ENCODE measurements around the gene SIPA1L3. TPM values are rescaled to one million over a fixed set of nuclear protein-coding genes. Genes with fewer than 3 reads are reported as not detected.

Gene SIPA1L3
- total and polyA plus RNA-seq, 9 of the 15 experiments (the other 6 are each of a cell fraction or from before 2014, with no cell fraction given) = 0.01 to 6.1 (median 2.5) TPM

GRCh38 chr19:38033658-38034491 is 126.9 kb downstream of the SIPA1L3 start (continued):
- TF ChIP-seq NKRF (IDR thresholded peaks at IDR 0.05; ENCODE audit: borderline replicate concordance) = no peak
- TF ChIP-seq SETDB1 (IDR thresholded peaks at IDR 0.05; ENCODE audit: low read length) = no peak
- no peak for TF ChIP-seq NR1H2 (CRISPR knock-in tag; IDR thresholded peaks at IDR 0.05)
- no peak for TF ChIP-seq E2F6 (IDR thresholded peaks at IDR 0.05; ENCODE audit: borderline replicate concordance in 1 of 2, extremely low read depth in 1 of 2, insufficient read depth in 1 of 2, insufficient read length in 1 of 2, low read depth in 1 of 2, low read length in 1 of 2, poor library complexity in 1 of 2, severe bottlenecking in 1 of 2)
- no peak for TF ChIP-seq LEF1 (IDR thresholded peaks at IDR 0.05)
- no peak for TF ChIP-seq HMG20B (CRISPR knock-in tag; IDR thresholded peaks at IDR 0.05)
- TF ChIP-seq TFE3 (CRISPR knock-in tag; IDR thresholded peaks at IDR 0.05) = no peak
- TF ChIP-seq DDX20 (tag; IDR thresholded peaks at IDR 0.05; ENCODE audit: low read depth) = no peak

Measured in K562 (cell line).